Stimulated activated CD4-positive, alpha-beta T cell treated with anti-CD3 and anti-CD28 coated beads, Interleukin-4, amount 100 ng/mL, for 24 hours (primary cell): ENCODE results near the gene CACNG7.
"Not testable (repeated sequence)": the region's sequence is repeated elsewhere in the genome, so short reads cannot be mapped to it uniquely, and the experiment has no call there.

Experiments used
- DNase-seq: peaks from one replicate; pipeline ENCODE4 v3.0.0-alpha.2; 2020

CACNG7 gene

DNA sequence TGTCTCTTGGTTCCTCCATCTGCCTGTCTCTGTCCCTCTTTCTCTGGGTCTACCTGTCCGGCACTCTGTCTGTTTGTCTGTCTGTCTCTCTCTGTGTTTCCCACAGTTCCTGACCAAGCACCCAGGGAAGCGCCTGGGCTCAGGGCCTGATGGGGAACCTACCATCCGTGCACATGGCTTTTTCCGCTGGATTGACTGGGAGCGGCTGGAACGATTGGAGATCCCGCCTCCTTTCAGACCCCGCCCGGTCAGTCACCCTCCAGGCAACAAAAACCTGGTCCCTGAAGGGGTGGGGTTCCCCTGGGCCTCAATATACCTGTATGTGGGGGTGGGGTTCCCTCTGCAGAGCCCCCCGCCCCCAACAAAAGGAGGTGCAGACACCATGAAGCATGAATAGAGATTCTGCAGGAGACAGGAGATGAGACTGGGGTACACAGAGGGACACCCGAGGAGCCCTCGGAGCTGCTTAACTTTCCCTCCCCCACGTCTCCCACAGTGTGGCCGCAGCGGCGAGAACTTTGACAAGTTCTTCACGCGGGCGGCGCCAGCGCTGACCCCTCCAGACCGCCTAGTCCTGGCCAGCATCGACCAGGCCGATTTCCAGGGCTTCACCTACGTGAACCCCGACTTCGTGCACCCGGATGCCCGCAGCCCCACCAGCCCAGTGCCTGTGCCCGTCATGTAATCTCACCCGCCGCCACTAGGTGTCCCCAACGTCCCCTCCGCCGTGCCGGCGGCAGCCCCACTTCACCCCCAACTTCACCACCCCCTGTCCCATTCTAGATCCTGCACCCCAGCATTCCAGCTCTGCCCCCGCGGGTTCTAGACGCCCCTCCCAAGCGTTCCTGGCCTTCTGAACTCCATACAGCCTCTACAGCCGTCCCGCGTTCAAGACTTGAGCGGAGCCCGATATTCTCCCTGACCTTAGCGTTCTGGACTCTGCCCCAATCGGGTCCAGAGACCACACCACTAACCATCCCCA is 2.6 kb upstream of the CACNG7 start:
- DNase-seq = peak; percentile 70

DNA sequence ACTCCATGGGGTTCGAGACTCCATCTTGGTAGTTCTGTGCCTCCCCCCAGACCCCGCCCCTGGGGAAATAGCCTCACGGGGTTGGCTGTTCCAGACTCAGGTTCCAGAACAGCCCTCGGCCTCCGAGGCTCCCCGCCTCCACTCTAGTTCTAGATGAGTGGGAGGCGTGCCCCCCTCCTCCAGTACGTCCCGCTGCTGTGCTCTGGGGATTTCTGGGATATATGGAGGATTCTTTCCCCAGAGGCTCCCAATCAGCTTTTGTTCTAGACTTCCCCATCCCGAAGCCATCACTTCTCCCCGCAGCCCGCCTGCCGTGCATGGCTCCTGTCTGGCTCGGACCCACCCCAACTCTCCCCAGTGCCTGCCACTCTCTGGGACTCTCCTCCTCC is 1.9 kb upstream of the CACNG7 start:
- no peak for DNase-seq

DNA sequence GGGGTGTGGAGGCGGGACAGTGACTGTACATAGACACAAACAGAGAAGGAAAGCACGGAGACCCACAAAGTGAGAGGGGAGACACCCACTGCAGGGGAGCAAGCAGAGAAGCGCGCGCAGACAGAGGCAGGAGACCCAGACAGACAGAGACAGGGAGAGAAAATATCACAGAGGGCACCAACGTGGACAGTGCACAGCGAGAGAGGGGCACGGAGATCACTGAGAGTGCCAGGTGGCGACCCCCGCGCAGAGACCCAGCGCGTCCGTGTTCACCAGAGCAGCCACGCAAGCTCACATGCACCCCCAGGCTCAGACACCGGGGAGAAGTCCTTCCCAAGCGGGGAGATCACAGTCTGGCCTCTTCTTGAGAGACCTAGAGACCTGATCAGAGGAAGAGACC is 1.4 kb upstream of the CACNG7 start:
- no peak for DNase-seq

GRCh38 chr19:53908106-53908934 is 758 bp upstream of the CACNG7 start:
- DNase-seq = peak; percentile 55

DNA sequence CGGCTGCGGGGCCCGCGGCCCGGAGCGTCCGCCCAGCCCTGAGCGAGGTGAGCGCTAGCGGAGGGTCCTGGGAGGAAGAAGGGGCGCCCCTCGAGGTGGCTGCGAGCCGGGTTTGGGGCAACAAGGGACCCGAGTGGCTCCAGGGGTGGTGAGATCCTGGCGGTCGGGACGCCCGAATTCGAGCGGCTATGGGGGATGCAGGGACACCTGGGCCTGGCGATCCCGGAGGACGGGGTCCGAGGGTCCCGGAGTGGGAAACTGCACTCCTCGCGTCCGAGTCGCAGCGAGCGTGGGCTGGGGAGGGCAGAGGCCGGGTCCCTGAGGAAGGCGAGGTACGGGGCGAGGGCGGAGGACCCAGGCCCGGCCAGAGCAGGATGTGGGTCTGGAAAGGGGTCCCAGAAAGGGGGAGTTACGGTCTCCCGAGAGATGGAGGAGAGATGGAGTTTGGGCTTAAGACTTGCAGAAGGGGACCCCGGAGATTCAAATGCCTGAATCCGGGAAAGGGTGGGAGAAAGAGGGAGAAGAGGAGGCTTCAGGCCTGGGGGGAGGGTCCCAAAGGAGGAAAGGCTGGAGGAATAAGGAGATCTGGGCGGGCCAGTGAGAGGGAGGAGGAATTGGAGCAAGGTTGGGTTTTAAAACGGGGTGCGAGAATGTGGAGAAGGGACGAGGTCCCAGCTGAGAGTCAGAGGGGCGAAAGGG is 542 bp downstream of the CACNG7 start:
- no peak for DNase-seq

DNA sequence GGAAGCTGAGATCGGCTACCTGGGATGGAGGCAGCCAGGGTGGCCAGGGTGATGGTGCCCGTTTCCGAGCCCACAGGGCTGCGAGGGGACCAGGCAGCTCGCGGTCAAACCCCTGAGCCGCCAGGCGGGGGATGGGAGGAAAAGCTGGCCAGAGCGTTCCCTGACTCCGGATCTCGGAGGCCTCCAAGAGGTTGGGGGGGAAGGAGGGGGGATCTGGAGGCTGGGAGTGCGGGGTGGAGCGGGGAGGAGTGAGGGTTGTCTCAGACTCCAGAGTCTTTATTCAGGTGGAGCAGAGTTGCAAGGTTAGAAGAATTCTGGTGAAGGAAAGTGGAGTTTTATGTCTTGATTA is 1.1 kb downstream of the CACNG7 start:
- DNase-seq = no peak

- no peak for DNase-seq
Observed at GRCh38 chr19:53912653-53913052, 3.6 kb downstream of the CACNG7 start.

GRCh38 chr19:53915000-53915399 is 5.9 kb downstream of the CACNG7 start:
- DNase-seq = no peak

- DNase-seq = no peak
Observed at GRCh38 chr19:53916004-53916403, 6.9 kb downstream of the CACNG7 start.

- no peak for DNase-seq
Observed at GRCh38 chr19:53917356-53917755, 8.3 kb downstream of the CACNG7 start.

GRCh38 chr19:53927739-53928138 is 18.7 kb downstream of the CACNG7 start:
- DNase-seq = peak; percentile 36

DNA sequence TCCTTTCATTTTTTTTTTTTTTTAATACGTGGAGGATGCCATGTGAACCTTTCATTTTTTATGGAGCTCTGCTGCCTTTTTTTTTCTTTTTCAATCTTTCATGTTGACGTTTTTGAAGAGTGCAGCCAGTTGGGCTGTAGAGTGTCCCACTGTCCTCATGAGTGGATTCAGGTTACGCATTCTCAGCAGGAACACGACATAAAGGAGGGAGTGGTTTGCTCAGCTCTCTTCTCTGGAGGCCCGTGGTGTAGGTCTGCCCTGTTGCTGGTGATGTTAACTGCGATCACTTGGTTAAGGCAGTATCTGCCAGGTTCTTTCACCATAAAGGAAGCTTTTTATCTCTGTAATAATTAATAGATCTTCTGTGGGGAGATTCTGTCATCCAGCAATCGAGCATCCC is 27.0 kb downstream of the CACNG7 start:
- DNase-seq = no peak

DNA sequence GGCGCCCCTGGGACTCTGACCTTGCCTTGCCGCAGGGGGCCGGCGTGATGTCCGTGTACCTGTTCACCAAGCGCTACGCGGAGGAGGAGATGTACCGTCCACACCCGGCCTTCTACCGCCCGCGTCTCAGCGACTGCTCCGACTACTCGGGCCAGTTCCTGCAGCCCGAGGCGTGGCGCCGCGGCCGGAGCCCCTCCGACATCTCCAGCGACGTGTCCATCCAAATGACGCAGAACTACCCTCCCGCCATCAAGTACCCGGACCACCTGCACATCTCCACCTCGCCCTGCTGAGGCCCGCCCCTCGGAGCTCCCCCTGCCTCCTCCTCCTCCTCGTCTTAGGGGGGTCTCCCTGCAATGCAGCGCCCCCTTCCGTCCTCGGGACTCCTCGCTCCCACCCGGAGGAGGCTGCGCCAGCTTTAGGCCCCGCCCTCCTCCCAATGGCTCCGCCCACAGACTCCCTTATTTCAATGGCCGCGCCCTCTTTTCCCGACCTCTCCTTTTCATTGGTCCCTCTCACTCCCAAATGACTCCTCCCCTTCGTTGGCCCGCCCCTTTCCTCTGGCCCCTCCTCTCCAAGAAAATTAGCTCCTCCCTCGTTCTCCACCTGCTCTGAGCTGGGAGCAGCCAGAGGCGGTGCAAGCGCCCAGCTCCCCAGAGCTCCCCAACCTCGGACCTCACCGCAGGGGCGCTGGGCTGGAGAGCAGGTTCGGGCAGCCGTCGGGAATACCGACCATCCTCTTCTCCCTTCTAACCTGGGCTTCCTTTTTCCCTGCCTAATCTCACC is 33.1 kb downstream of the CACNG7 start:
- DNase-seq = no peak

DNA sequence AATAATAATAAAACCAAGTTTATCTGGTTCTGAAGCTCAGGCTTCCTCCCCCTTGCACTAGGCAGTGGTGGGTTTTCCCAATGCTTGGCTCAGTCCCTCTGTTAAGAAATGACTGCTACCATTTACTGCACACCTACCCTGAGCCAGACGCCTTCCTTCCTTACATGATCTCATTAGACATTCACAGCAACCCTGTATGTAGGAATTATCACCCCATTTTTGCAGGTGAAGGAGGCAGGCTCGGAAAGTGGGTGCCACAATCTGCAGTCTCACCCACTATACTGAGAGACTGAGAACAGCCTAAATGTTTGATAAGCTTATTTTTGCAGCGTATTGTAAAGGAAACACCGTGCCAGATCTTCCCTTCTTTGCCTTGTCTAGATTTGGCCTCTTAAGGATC is 35.3 kb downstream of the CACNG7 start:
- DNase-seq = no peak

DNA sequence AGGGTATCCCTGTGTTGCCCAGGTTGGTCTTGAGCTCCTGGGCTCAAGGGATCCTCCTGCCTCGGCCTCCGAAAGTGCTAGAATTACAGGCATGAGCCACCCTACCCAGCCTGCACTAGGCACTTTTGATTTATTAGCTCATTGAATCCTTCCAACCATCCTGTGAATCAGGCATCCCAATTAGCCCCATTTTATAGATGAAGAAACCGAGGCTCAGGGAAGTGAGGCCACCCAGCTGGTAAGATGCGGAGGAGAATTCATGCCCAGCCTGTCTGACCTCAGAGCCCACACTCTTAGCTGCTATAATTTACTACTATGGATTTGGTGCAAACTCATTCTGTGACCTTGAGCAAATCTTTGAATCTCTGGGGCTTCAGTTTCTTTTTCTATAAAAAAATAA is 35.9 kb downstream of the CACNG7 start:
- DNase-seq = no peak

DNA sequence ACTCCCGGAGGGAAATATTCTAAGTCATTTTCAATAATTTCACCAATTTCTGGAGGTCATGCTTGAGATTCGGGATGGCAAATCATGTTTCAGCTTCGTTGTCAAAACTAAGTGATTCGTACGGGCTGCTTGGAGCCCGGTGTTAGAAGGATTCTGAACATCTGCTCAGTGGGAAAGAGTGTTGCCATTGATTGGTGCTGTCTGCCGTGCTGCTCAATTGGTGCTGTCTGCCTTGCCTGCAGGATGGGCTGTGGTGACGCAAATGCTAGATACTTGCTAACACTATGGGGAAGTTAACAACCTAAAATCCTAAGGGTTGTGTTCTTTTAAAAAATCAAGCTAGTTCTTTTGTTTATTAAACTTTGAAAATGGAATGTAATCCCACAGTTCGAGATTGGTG is 36.4 kb downstream of the CACNG7 start:
- DNase-seq = no peak

GRCh38 chr19:53945998-53946397 is 36.9 kb downstream of the CACNG7 start:
- no peak for DNase-seq

DNA sequence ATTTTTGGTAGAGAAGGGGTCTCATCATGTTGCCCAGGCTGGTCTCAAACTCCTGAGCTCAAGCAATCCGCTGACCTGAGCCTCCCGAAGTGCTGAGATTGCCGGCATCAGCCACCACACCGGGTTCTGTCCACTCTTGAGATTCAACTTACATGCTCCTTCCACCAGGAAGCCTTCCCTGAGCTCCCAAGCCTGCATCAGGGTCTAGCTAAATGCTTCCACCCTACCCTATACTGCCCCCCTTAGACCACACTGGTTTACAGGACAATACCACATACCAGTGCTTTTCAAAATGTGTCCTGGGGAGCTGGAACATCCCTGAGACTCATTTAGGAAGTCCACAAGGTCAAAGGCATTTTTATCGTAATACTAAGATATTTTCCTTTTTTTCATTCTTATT is 38.5 kb downstream of the CACNG7 start:
- no peak for DNase-seq

GRCh38 chr19:53948611-53949010 is 39.5 kb downstream of the CACNG7 start:
- not testable (repeated sequence) for DNase-seq

DNA sequence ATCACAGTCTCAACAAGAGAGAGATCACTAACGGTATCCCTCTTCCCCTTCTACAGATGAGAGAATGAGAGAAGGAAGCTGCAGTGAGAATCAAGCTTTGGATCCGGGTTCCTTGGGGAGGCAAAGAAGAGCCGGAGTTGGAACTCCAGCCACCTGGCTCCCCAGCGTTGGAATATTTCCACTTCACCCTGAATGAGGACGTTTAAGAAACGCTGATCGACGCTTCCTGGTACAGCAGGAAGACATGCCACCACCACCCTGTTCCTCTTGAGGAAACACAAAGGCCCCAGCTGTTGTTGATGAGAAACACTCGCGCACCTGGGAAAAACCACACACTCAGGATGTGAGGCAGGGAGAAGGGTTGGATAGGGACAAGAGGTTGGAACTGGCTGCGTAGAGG is 42.4 kb downstream of the CACNG7 start:
- no peak for DNase-seq

DNA sequence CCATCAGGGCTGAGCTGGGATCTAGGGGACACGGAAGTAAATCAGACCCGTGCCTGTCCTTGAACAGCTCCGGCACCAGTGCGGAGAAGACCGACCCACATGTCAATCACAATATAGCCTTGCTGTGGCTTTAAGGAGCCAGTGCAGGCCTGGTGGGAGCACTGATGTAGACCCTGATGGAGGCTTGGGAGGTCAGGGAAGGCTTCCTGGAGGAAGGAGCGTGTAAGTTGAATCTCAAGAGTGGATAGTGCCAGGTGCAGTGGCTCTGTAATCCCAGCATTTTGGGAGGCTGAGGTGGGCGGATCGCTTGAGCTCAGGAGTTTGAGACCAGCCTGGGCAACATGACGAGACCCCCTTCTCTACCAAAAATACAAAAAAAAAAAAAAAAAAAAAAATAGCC is 42.9 kb downstream of the CACNG7 start:
- no peak for DNase-seq

- no peak for DNase-seq
Observed at GRCh38 chr19:53953383-53953782, 44.3 kb downstream of the CACNG7 start.
